Parathyroid adenoma (tissue), 2 donors: ENCODE data around the gene HOXB3.

ENCODE experiments used
- H2AFZ ChIP-seq: fragments of 300-600 bp; sonication (generic); one replicate; pipeline ENCODE4 v1.7.0; 2017; ENCODE audit warnings: antibody characterized with exemption, mild to moderate bottlenecking
- H3K27ac ChIP-seq: fragments of 300-600 bp; sonication (generic); one replicate; pipeline ENCODE4 v1.7.0; 2017
- H3K27me3 ChIP-seq: fragments of 300-600 bp; sonication (generic); one replicate; pipeline ENCODE4 v1.7.0; 2017; ENCODE audit warnings: low read length; ENCODE audit not compliant: control insufficient read depth, insufficient read depth
- H3K36me3 ChIP-seq: fragments of 300-600 bp; sonication (generic); one replicate; pipeline ENCODE4 v1.7.0; 2017; ENCODE audit warnings: low read length; ENCODE audit not compliant: control insufficient read depth, insufficient read depth
- H3K4me1 ChIP-seq: fragments of 300-600 bp; sonication (generic); one replicate; pipeline ENCODE4 v1.7.0; 2017; ENCODE audit warnings: control low read depth
- H3K4me2 ChIP-seq: fragments of 300-600 bp; sonication (generic); one replicate; pipeline ENCODE4 v1.7.0; 2017; ENCODE audit warnings: low read length
- H3K4me3 ChIP-seq: fragments of 300-600 bp; sonication (generic); one replicate; pipeline ENCODE4 v1.7.0; 2017; ENCODE audit warnings: low read depth, low read length
- H3K79me2 ChIP-seq: fragments of 300-600 bp; sonication (generic); one replicate; pipeline ENCODE4 v1.7.0; 2017; ENCODE audit warnings: control low read depth
- H3K9ac ChIP-seq: fragments of 300-600 bp; sonication (generic); one replicate; pipeline ENCODE4 v1.7.0; 2017; ENCODE audit warnings: mild to moderate bottlenecking
- H3K9me3 ChIP-seq: fragments of 300-600 bp; sonication (generic); one replicate; pipeline ENCODE4 v1.7.0; 2017; ENCODE audit warnings: low read length; ENCODE audit not compliant: control insufficient read depth
- TF ChIP-seq, protein P1 (sequence below): fragments of 300-600 bp; sonication (generic); IDR thresholded peaks from one replicate; pipeline ENCODE4 v1.7.0; 2017; ENCODE audit warnings: antibody characterized with exemption, mild to moderate bottlenecking
- donor health status: primary hyperparathyroidism.

HOXB3 gene

DNA sequence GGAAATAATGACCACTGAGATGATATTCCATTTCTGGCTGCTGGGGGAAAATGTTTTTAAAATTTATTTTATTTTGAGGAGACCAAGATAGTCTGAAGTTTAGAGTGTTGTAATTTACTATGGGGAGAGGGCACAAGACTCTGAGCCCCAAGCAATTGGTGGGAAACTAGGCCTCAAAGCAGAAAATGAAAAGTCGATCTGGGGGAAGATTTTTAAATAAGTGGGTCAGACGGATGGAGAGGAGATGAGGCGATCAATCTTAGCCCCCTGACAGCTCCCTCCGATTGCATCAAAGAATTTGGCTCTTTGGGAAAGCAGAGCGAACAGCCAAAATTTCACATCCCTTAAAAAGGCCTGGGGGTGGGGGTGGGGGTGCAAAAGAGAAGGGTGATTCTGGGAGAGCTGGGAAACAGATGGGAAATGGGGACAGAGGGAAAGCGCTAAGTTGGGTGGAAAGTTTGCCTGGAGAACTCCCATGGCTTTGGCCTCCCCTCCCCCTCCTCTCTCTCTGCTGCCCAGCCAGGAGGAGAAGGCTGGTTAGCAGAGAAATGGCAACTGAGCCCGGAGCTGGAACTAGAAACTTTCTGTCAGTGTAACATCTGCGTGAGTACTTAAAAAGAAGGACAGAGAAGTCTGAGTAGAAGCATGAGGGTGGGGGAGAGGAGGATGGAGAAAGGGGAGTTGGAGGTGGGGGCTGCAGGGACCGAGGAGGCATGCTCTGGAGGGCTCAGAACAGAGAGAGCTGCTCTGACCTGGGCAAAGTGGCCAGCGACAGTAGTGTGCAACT is 43.7 kb downstream of the HOXB3 start:
- no peak overlapping the region for H3K27ac ChIP-seq

DNA sequence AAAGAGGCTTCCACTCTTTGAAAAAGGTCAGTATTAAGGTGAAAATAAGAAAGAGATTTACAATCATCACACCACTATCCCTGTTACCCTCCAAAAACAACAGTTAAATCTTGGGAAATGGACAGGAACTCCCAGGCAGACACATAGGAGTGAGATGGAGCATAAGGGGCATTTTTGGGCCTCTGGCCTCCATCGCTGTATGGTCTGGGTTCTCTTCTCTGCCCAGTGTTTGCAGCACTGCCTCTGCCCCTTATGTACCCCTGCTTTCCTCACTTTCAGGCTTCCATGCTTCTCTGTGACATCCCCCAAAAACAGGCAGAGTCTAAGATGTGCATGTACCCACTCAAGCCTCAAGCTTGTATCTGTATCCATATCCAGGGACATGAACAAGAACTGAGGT is 44.5 kb downstream of the HOXB3 start:
- Histone ChIP-seq H3K4me1 (no peaks in the 10 kb centered on the region), H3K4me2 (peak overlapping the region; percentile 65), H3K36me3 (no peaks in the 10 kb centered on the region), H3K4me3 (peak overlapping the region; percentile 97), H3K9me3 (no peaks in the 10 kb centered on the region), H3K9ac (no peak overlapping the region), H3K27ac (peak overlapping the region; percentile 8), H3K27me3 (no peaks in the 10 kb centered on the region), H3K79me2 (no peaks in the 10 kb centered on the region), H2AFZ (no peak overlapping the region)
- TF ChIP-seq, protein P1, sequence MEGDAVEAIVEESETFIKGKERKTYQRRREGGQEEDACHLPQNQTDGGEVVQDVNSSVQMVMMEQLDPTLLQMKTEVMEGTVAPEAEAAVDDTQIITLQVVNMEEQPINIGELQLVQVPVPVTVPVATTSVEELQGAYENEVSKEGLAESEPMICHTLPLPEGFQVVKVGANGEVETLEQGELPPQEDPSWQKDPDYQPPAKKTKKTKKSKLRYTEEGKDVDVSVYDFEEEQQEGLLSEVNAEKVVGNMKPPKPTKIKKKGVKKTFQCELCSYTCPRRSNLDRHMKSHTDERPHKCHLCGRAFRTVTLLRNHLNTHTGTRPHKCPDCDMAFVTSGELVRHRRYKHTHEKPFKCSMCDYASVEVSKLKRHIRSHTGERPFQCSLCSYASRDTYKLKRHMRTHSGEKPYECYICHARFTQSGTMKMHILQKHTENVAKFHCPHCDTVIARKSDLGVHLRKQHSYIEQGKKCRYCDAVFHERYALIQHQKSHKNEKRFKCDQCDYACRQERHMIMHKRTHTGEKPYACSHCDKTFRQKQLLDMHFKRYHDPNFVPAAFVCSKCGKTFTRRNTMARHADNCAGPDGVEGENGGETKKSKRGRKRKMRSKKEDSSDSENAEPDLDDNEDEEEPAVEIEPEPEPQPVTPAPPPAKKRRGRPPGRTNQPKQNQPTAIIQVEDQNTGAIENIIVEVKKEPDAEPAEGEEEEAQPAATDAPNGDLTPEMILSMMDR, result no peak

More for the DNA sequence above, 43.7 kb downstream of the HOXB3 start:
- no peaks in the 10 kb centered on the region for H3K79me2 ChIP-seq
- no peaks in the 10 kb centered on the region for H3K9me3 ChIP-seq
- peak overlapping the region; percentile 62 for H3K4me2 ChIP-seq
- no peaks in the 10 kb centered on the region for H3K27me3 ChIP-seq
- peak overlapping the region; percentile 39 for H3K4me3 ChIP-seq
- TF ChIP-seq, protein P1, result no peak
- no peaks in the 10 kb centered on the region for H3K4me1 ChIP-seq
- no peak overlapping the region for H2AFZ ChIP-seq
- no peaks in the 10 kb centered on the region for H3K36me3 ChIP-seq
- H3K9ac ChIP-seq, result no peak overlapping the region

DNA sequence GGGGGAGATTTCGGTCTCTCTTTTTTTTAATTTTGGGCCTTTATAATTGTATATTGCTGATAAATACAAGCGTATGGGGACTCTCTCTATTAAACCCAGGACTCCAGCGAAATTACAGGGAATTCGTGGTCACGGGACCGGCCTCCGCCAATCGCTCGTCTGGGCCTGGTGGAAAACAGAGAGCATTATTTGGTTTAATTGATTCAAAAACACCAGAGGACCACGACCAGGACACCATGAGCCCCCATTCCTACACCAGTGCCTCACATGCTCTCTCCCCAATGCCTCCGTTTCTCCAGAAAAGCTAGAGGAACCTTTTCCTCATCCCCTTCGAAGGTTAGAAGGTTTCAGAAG is 45.0 kb downstream of the HOXB3 start, which contains the start of gene HOXB2:
Gene HOXB2 (minus strand): TSS at position 88 of the 354 bp plus-strand sequence. CDS start 198 bp downstream, outside the sequence.
- Histone ChIP-seq H3K4me3 (peak within 1 kb of the TSS; percentile 97), H2AFZ (no peak within 1 kb of the TSS), H3K27me3 (no peaks in the 10 kb centered on the region), H3K9ac (no peak within 1 kb of the TSS), H3K4me2 (peak within 1 kb of the TSS; percentile 65), H3K4me1 (no peaks in the 10 kb centered on the region), H3K27ac (peak within 1 kb of the TSS; percentile 55), H3K9me3 (no peaks in the 10 kb centered on the region), H3K79me2 (no peaks in the 10 kb centered on the region), H3K36me3 (no peaks in the 10 kb centered on the region)
- TF ChIP-seq, protein P1, result no peak

DNA sequence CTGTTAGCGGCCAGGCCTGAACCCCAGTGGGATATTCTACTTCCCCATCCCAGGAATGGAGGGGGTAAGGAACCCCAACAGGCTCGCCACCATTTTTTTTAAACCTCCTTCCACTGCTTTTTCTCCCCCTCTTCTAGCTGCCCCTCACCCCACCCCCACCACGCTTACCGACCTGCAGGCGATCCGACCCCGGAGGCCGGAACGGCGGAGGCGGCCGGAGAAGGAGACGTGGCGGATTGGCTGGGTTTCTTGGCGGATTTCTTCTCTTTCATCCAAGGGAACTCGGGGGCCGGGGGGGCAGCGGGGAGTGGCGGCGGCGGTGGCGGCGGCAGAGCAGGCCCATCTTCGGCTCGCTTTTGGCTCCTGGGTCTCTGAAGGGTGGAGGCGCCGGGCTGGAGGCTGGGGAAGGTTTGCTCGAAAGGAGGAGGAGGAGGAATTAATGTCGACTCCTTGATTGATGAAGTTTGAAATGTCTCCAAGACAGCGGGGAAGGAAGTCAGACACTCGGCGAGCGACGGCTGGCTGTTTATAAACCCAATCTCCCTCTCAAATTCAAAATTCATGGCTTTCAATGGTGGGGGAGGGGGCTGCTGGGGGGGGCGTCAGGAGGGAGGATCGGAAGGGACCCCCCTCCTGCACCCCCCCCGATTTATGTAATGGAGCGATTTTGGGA is 45.6 kb downstream of the HOXB3 start:
- no peaks in the 10 kb centered on the region for H3K4me1 ChIP-seq
- H3K4me2 ChIP-seq, result peak overlapping the region; percentile 65
- H3K9ac ChIP-seq, result no peak overlapping the region
- no peaks in the 10 kb centered on the region for H3K9me3 ChIP-seq
- H3K27me3 ChIP-seq, result no peaks in the 10 kb centered on the region
- TF ChIP-seq, protein P1, result no peak
- no peak overlapping the region for H2AFZ ChIP-seq
- peak overlapping the region; percentile 55 for H3K27ac ChIP-seq
- peak overlapping the region; percentile 97 for H3K4me3 ChIP-seq
- H3K36me3 ChIP-seq, result no peaks in the 10 kb centered on the region
- H3K79me2 ChIP-seq, result no peaks in the 10 kb centered on the region
